Common myeloid progenitor, CD34-positive (primary cell): ENCODE data around the gene TRPT1.

ENCODE experiments used
- CTCF ChIA-PET: fragments of 350-600 bp; sonication (Branson Sonifier 250); formaldehyde crosslinking; loops from one replicate; lab custom pipeline; 2021; ENCODE audit warnings: antibody characterized with exemption; lab: Charles Lee
- POLR2A ChIA-PET: fragments of 350-600 bp; sonication (Branson Sonifier 250); formaldehyde crosslinking; loops from one replicate; lab custom pipeline; 2021; ENCODE audit warnings: antibody characterized with exemption; lab: Charles Lee
- DNase-seq, 3 donors: peaks; one replicate each; pipeline versions ENCODE4 v3.0.0 to v3.0.0-alpha.2; 2013
- H3K27ac ChIP-seq, 2 experiments: 1 replicate in 1 of 2; 2 replicates in 1 of 2; pipeline ENCODE4 v1.7.0; 2013; ENCODE audit warnings: inconsistent platforms in 2 of 2, low read length in 2 of 2, mild to moderate bottlenecking in 2 of 2, low read depth in 1 of 2, moderate library complexity in 1 of 2; ENCODE audit not compliant: severe bottlenecking in 2 of 2, insufficient read depth in 1 of 2, poor library complexity in 1 of 2
- H3K27me3 ChIP-seq, 5 experiments: replicated peaks in 2 of 5; 1 replicate in 3 of 5; 2 replicates in 2 of 5; pipeline versions ENCODE4 v1.6.1 to v1.7.0; 2013; ENCODE audit warnings: low read length in 4 of 5, mild to moderate bottlenecking in 2 of 5, moderate library complexity in 2 of 5, inconsistent platforms in 1 of 5; ENCODE audit not compliant: insufficient read depth in 5 of 5, control insufficient read depth in 4 of 5
- H3K36me3 ChIP-seq, 4 experiments: 1 replicate in 2 of 4; 2 replicates in 2 of 4; pipeline versions ENCODE4 v1.6.1 to v1.7.0; 2013; ENCODE audit warnings: low read length in 3 of 4, control low read depth in 1 of 4, mild to moderate bottlenecking in 1 of 4; ENCODE audit not compliant: control insufficient read depth in 4 of 4, insufficient read depth in 4 of 4
- H3K4me1 ChIP-seq, 4 experiments: 1 replicate in 3 of 4; 2 replicates in 1 of 4; pipeline versions ENCODE4 v1.6.1 to v1.7.1; 2013; ENCODE audit warnings: low read length in 3 of 4, mild to moderate bottlenecking in 3 of 4, control low read depth in 1 of 4, inconsistent platforms in 1 of 4, moderate library complexity in 1 of 4; ENCODE audit not compliant: control insufficient read depth in 4 of 4, insufficient read depth in 4 of 4; ENCODE audit errors: control extremely low read depth in 1 of 4
- H3K4me3 ChIP-seq, 7 experiments: 1 replicate in 4 of 7; 2 replicates in 3 of 7; pipeline versions ENCODE4 v1.5.1 to v1.7.0; 2013; ENCODE audit warnings: mild to moderate bottlenecking in 7 of 7, low read length in 6 of 7, moderate library complexity in 6 of 7, inconsistent platforms in 2 of 7, low read depth in 2 of 7, control low read depth in 1 of 7; ENCODE audit not compliant: insufficient read depth in 4 of 7, control insufficient read depth in 1 of 7; ENCODE audit errors: extremely low read depth in 1 of 7
- H3K9me3 ChIP-seq, 5 experiments: 1 replicate in 4 of 5; 2 replicates in 1 of 5; pipeline versions ENCODE4 v1.6.1 to v1.7.1; 2013; ENCODE audit warnings: low read length in 4 of 5, mild to moderate bottlenecking in 2 of 5, inconsistent platforms in 1 of 5, low read depth in 1 of 5, moderate library complexity in 1 of 5; ENCODE audit not compliant: control insufficient read depth in 4 of 5, insufficient read depth in 2 of 5; ENCODE audit errors: control extremely low read depth in 1 of 5
- WGBS: methylation state at CpG from one replicate; pipeline ENCODE4 v1.1.5; 2013; ENCODE audit not compliant: insufficient coverage; 5-methylcytosine and 5-hydroxymethylcytosine counted together

TRPT1 gene

DNA sequence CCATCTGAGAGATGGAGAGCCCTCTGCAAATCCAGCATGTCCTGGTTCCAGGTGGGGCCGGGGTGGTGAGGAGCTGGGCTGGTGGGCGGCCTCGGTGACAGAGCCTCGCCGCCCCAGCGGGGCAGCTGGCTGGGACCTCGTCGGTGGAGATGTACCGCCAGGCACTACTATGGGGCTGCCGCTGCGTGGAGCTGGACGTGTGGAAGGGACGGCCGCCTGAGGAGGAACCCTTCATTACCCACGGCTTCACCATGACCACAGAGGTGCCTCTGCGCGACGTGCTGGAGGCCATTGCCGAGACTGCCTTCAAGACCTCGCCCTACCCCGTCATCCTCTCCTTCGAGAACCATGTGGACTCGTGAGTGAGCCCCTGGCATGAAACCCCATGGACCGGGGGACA lies 32.4 kb upstream of the TRPT1 start:
- Histone ChIP-seq H3K27ac (no peak overlapping the region), H3K36me3 (peaks cover 3 to 79% (median 45%) of the 10 kb centered on the region in 4 experiments), H3K9me3 (no peaks in the 10 kb centered on the region), H3K4me3 (no peak overlapping the region), H3K27me3 (no peaks in the 10 kb centered on the region), H3K4me1 (no peaks in the 10 kb centered on the region)
- CTCF ChIA-PET, result interaction anchor here (1.0 to 2.9 kb wide), 7 partner anchors 8 to 97 kb away, joined by 3 to 13 read pairs (median 5); partner anchors contain the start of genes ESRRA and FERMT3
- WGBS, result 93% methylated on average over 21 of the region's 24 CpGs
- DNase-seq, result no peak
- POLR2A ChIA-PET, result no interaction called here

DNA sequence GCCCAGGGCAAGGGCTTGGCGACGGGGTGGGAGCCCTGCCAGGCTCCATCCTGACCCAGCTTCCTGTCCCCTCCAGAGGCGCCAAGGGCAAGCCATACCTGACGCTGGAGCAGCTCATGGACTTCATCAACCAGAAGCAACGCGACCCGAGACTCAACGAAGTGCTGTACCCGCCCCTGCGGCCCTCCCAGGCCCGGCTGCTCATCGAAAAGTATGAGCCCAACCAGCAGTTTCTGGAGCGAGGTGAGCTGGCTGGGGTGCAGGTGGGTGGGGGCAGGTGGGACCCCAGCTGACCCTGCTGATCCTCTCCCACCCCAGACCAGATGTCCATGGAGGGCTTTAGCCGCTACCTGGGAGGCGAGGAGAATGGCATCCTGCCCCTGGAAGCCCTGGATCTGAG lies 30.3 kb upstream of the TRPT1 start:
- peaks cover 0 to 17% (median 14%) of the 10 kb centered on the region in 4 experiments for H3K4me1 ChIP-seq
- POLR2A ChIA-PET, result no interaction called here
- WGBS, result 91% methylated on average over 12 of the region's 15 CpGs

GRCh38 chr11:64255135-64256128 lies 29.4 kb upstream of the TRPT1 start:
- Histone ChIP-seq H3K36me3 (peaks cover 3 to 55% (median 34%) of the 10 kb centered on the region in 4 experiments), H3K4me1 (peaks cover 0 to 24% (median 20%) of the 10 kb centered on the region in 4 experiments), H3K27me3 (no peaks in the 10 kb centered on the region), H3K9me3 (no peaks in the 10 kb centered on the region), H3K4me3 (no peak overlapping the region), H3K27ac (no peak overlapping the region)
- CTCF ChIA-PET, result interaction anchor here (1.1 to 3.7 kb wide), 7 partner anchors 9 to 55 kb away, joined by 3 to 18 read pairs (median 5); no protein-coding TSS in a partner anchor
- no peak for DNase-seq
- POLR2A ChIA-PET, result no interaction called here
- WGBS, result 97% methylated on average over 29 of the region's 35 CpGs

More for the DNA sequence above, 30.3 kb upstream of the TRPT1 start:
- no peak overlapping the region for H3K4me3 ChIP-seq
- CTCF ChIA-PET, result interaction anchor here (1.1 to 3.7 kb wide), 7 partner anchors 8 to 56 kb away, joined by 3 to 18 read pairs (median 5); partner anchors contain the start of gene FERMT3
- DNase-seq, result no peak
- H3K9me3 ChIP-seq, result no peaks in the 10 kb centered on the region
- H3K27ac ChIP-seq, result no peak overlapping the region
- H3K36me3 ChIP-seq, result peaks cover 3 to 59% (median 34%) of the 10 kb centered on the region in 4 experiments
- no peaks in the 10 kb centered on the region for H3K27me3 ChIP-seq

GRCh38 chr11:64254326-64254725 lies 28.3 kb upstream of the TRPT1 start:
- DNase-seq, result no peak
- no peak overlapping the region for H3K4me3 ChIP-seq
- peaks cover 0 to 35% (median 32%) of the 10 kb centered on the region in 4 experiments for H3K4me1 ChIP-seq
- WGBS, result 97% methylated on average over 6 of the region's 7 CpGs
- H3K9me3 ChIP-seq, result no peaks in the 10 kb centered on the region
- CTCF ChIA-PET, result interaction anchor here (1.0 to 3.7 kb wide), 5 partner anchors 10 to 50 kb away, joined by 4 to 18 read pairs (median 9); partner anchors contain the start of gene CATSPERZ
- no peak overlapping the region for H3K27ac ChIP-seq
- H3K27me3 ChIP-seq, result no peaks in the 10 kb centered on the region
- H3K36me3 ChIP-seq, result peaks cover under 1 to 44% (median 28%) of the 10 kb centered on the region in 4 experiments
- POLR2A ChIA-PET, result interaction anchor here (0.6 kb wide), 1 partner anchor 33 kb away, joined by 3 read pairs; no protein-coding TSS in a partner anchor

- peaks cover 0 to 36% (median 20%) of the 10 kb centered on the region in 4 experiments for H3K36me3 ChIP-seq
- ChIA-PET CTCF (interaction anchor here (1.2 to 3.7 kb wide), 4 partner anchors 11 to 49 kb away, joined by 4 to 18 read pairs (median 12); partner anchors contain the start of gene CATSPERZ), POLR2A (interaction anchor here (0.6 kb wide), 1 partner anchor 34 kb away, joined by 3 read pairs; no protein-coding TSS in a partner anchor)
- H3K27ac ChIP-seq, result no peak overlapping the region
- no peaks in the 10 kb centered on the region for H3K9me3 ChIP-seq
- 93% methylated on average over 4 of the region's 5 CpGs for WGBS
- no peak for DNase-seq
- H3K27me3 ChIP-seq, result no peaks in the 10 kb centered on the region
- H3K4me1 ChIP-seq, result peaks cover 0 to 39% (median 39%) of the 10 kb centered on the region in 4 experiments
- no peak overlapping the region for H3K4me3 ChIP-seq
These were observed 27.5 kb upstream of the TRPT1 start for GRCh38 chr11:64253481-64253880.

GRCh38 chr11:64253043-64253442 lies 27.1 kb upstream of the TRPT1 start:
- no peak for DNase-seq
- peaks cover 0 to 42% (median 40%) of the 10 kb centered on the region in 4 experiments for H3K4me1 ChIP-seq
- POLR2A ChIA-PET, result no interaction called here

More at GRCh38 chr11:64253043-64253442, 27.1 kb upstream of the TRPT1 start:
- Histone ChIP-seq H3K36me3 (peaks cover 0 to 32% (median 18%) of the 10 kb centered on the region in 4 experiments), H3K27ac (peak overlapping the region in 1 of 2 experiments; percentile 25), H3K9me3 (no peaks in the 10 kb centered on the region), H3K4me3 (peak overlapping the region in 1 of 7 experiments; percentile 85), H3K27me3 (no peaks in the 10 kb centered on the region)
- WGBS, result 86% methylated on average over 7 of the region's 8 CpGs
- CTCF ChIA-PET, result interaction anchor here (3.6 to 12.2 kb wide), 4 partner anchors 14 to 48 kb away, joined by 16 to 177 read pairs (median 62); partner anchors contain the start of gene FERMT3
